GM12878 (cell line): ENCODE data around the gene NRTN. TPM values are rescaled to one million over a fixed set of nuclear protein-coding genes. Genes with fewer than 3 reads are reported as not detected.

Experiments
- BHLHE40 ChIP-seq, 2 experiments: fragments of 450-650 bp in 1 of 2; IDR thresholded peaks; 2 replicates each; pipeline ENCODE4 v1.6.1; 2011 to 2017; ENCODE audit warnings: low read depth in 2 of 2, borderline replicate concordance in 1 of 2, improper control_type of control experiment in 1 of 2, low read length in 1 of 2, mild to moderate bottlenecking in 1 of 2
- CBX3 ChIP-seq: fragments of 200-600 bp; sonication (generic); IDR thresholded peaks from 2 replicates; pipeline ENCODE4 v1.6.1; 2016; ENCODE audit warnings: low read depth, borderline replicate concordance
- E2F8 ChIP-seq: fragments of 450-650 bp; IDR thresholded peaks from 2 replicates; pipeline ENCODE4 v1.6.1; 2018; ENCODE audit warnings: mild to moderate bottlenecking, low read depth, moderate library complexity; ENCODE audit not compliant: partially characterized antibody
- FOXK2 ChIP-seq: fragments of 450-650 bp; IDR thresholded peaks from 2 replicates; pipeline ENCODE4 v1.6.1; 2017; ENCODE audit warnings: mild to moderate bottlenecking, moderate library complexity
- GABPA ChIP-seq: IDR thresholded peaks from 2 replicates; pipeline ENCODE4 v1.6.1; 2014; ENCODE audit warnings: antibody characterized with exemption, low read depth, mild to moderate bottlenecking, inconsistent platforms
- IKZF1 ChIP-seq: fragments of 450-650 bp; conservative IDR thresholded peaks from 2 replicates; pipeline ENCODE4 v1.6.1; 2017; ENCODE audit warnings: antibody characterized with exemption, mild to moderate bottlenecking
- IKZF2 ChIP-seq, 2 experiments: fragments of 450-650 bp; IDR thresholded peaks; 2 replicates each; pipeline ENCODE4 v1.6.1; 2017; ENCODE audit warnings: mild to moderate bottlenecking in 2 of 2, moderate library complexity in 2 of 2
- MAX ChIP-seq: IDR thresholded peaks from 2 replicates; pipeline ENCODE4 v1.6.1; 2012; ENCODE audit warnings: low read depth, low read length, improper control_type of control experiment
- MYC ChIP-seq: IDR thresholded peaks from 2 replicates; pipeline ENCODE4 v1.6.1; 2011; ENCODE audit warnings: mild to moderate bottlenecking, low read length, moderate library complexity, inconsistent platforms; ENCODE audit not compliant: insufficient read depth, insufficient replicate concordance, insufficient read length, severe bottlenecking
- PKNOX1 ChIP-seq: fragments of 450-650 bp; IDR thresholded peaks from 2 replicates; pipeline ENCODE4 v1.6.1; 2016; ENCODE audit warnings: mild to moderate bottlenecking
- PML ChIP-seq: IDR thresholded peaks from 2 replicates; pipeline ENCODE4 v1.6.1; 2012; ENCODE audit warnings: low read length, inconsistent platforms
- RB1 ChIP-seq: fragments of 450-650 bp; formaldehyde crosslinking; IDR thresholded peaks from 2 replicates; pipeline ENCODE4 v1.6.1; 2017; ENCODE audit warnings: mild to moderate bottlenecking, borderline replicate concordance
- SIX5 ChIP-seq: IDR thresholded peaks from 2 replicates; pipeline ENCODE4 v1.6.1; 2011; ENCODE audit warnings: mild to moderate bottlenecking, low read depth, low read length, moderate library complexity; ENCODE audit not compliant: severe bottlenecking
- SMC3 ChIP-seq: IDR thresholded peaks from 2 replicates; pipeline ENCODE4 v1.6.1; 2011; ENCODE audit warnings: low read length, improper control_type of control experiment, borderline replicate concordance
- TBL1XR1 ChIP-seq: IDR thresholded peaks from 2 replicates; pipeline ENCODE4 v1.6.1; 2012; ENCODE audit warnings: low read depth, low read length, improper control_type of control experiment
- YBX1 ChIP-seq: fragments of 450-650 bp; IDR thresholded peaks from 2 replicates; pipeline ENCODE4 v1.6.1; 2016; ENCODE audit warnings: antibody characterized with exemption
- ZBTB40 ChIP-seq: fragments of 450-650 bp; IDR thresholded peaks from 2 replicates; pipeline ENCODE4 v1.6.1; 2016; ENCODE audit warnings: mild to moderate bottlenecking, moderate library complexity, borderline replicate concordance
- polyA plus RNA-seq, 11 experiments: library from polyadenylated mRNA; depleted of rRNA in 4 of 11; unstranded in 6 of 11; stranded (reverse) in 5 of 11; fragments of >200 nt; fragmentation: Nextera tagmentation in 4 of 11; fragmentation: Illumina TruSeq in 1 of 11; extraction: Ambion mirVana in 4 of 11; extraction: Trizol in 1 of 11; gene quantifications; 1 replicate in 1 of 11; 2 replicates in 10 of 11; pipeline versions ENCODE4 v1.2.1 to v1.2.3, GENCODE V29; 2011 to 2016; ENCODE audit warnings: inconsistent platforms in 2 of 11, missing spikeins in 2 of 11, low read depth in 1 of 11
- total RNA-seq, 4 experiments: library from RNA; depleted of rRNA in 3 of 4; stranded (reverse); fragments of >200 nt in 3 of 4; fragmentation: Illumina TruSeq in 1 of 4; extraction: Trizol in 1 of 4; gene quantifications; 2 replicates each; pipeline versions ENCODE4 v1.2.1 to v1.2.3, GENCODE V29; 2013 to 2021

NRTN gene
- total and polyA plus RNA-seq, 10 of the 15 experiments (the other 5 are each of a cell fraction or from before 2014, with no cell fraction given): not detected

- TF ChIP-seq E2F8: peak; percentile 79
- peak; percentile 97 for TF ChIP-seq MAX
- TF ChIP-seq IKZF2 (IDR thresholded peaks at IDR 0.05): peak in 1 of 2 experiments; percentile 16; a peak in 1 of 4 replicates
- TF ChIP-seq BHLHE40 (IDR thresholded peaks at IDR 0.05; ENCODE audit: borderline replicate concordance in 1 of 2, low read depth in 2 of 2, low read length in 1 of 2): peak; percentile 89 to 95; a peak in 3 of 4 replicates
- TF ChIP-seq MYC: peak; percentile 94
- peak; percentile 98 for TF ChIP-seq IKZF1
- peak; percentile 72 for TF ChIP-seq PKNOX1
- TF ChIP-seq CBX3: no peak
- TF ChIP-seq SIX5: peak; percentile 90
- no peak for TF ChIP-seq YBX1
- TF ChIP-seq TBL1XR1: peak; percentile 36; the same call in 1 of the 2 replicates
- peak; percentile 66; the same call in 1 of the 2 replicates for TF ChIP-seq PML
- TF ChIP-seq GABPA: peak; percentile 93
- peak; percentile 89; the same call in 1 of the 2 replicates for TF ChIP-seq RB1
- TF ChIP-seq SMC3: no peak
- peak; percentile 43; the same call in 1 of the 2 replicates for TF ChIP-seq FOXK2
- TF ChIP-seq ZBTB40: peak; percentile 96
Observed at GRCh38 chr19:5790559-5791520, 14.0 kb upstream of the NRTN start, which contains the start of gene DUS3L (continued).
